GM18498 (cell line): ENCODE results near the gene PLSCR4.

Experiments used
- ATAC-seq: cut with Tn5 transposase; IDR thresholded peaks from one replicate; pipeline ENCODE4 v1.9.1; 2021; ENCODE audit warnings: mild to moderate bottlenecking, moderate library complexity; ENCODE audit not compliant: unreplicated experiment

PLSCR4 gene

DNA sequence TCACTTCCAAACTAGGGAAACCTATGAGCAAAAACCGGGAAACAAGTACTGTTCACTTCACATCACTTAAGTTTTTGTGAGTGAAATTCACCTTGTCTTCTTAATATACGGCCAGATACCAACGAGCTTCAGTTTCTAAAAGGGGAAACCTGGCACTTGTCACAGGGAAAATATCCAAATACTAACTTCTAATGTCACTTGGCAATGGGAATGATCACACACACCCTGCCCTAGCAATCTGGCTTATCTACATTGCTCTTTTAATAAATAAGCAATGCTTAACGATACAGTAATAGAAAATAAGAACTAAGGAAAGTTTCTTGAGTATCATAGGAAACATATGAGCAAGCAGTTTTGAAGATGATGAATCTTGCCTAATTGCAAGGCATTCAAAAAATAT lies 55.3 kb downstream of the PLSCR4 start:
- no peak for ATAC-seq

GRCh38 chr3:146195030-146195429 lies 55.9 kb downstream of the PLSCR4 start:
- no peak for ATAC-seq

- no peak for ATAC-seq
Measured at GRCh38 chr3:146191051-146191450, 59.9 kb downstream of the PLSCR4 start.

GRCh38 chr3:146189519-146190173 lies 61.3 kb downstream of the PLSCR4 start:
- ATAC-seq: peak; percentile 91

- ATAC-seq: no peak
Measured at GRCh38 chr3:146187334-146187950, 63.5 kb downstream of the PLSCR4 start.

DNA sequence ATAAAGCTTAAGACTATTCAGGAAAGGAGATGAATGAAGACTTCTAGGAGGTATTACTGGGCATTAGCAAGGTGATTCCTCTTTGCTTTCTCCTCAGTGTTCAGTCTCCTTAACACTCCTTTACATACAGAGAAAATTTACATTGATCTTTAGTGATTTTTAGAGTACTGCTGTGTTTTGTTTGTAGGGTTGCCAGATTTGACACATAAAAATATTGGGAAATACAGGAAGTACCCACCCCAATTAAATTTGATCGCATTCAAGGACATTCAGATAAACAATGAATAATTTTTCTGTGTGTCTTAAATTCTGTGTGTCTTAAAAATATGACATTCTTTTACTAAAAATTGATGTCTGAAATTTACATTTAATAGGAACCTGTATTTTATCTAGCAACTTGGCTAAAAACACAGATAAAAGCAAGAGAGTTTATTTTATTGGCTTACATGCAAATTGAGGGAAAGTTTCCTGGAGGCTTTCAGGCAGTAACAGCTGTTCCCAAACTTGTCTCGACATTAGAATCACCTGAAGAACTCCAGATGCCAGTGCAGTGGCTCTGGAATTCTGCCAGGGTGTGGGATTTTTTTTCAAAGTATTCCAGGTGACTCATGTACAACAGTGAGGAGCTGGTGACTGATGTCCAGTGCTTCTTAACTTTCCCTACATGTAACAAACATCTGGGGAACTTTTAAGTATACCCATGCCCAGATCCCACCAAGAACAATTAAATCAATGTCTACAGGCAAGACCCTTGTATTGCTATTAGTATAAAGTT lies 66.5 kb downstream of the PLSCR4 start:
- no peak for ATAC-seq

DNA sequence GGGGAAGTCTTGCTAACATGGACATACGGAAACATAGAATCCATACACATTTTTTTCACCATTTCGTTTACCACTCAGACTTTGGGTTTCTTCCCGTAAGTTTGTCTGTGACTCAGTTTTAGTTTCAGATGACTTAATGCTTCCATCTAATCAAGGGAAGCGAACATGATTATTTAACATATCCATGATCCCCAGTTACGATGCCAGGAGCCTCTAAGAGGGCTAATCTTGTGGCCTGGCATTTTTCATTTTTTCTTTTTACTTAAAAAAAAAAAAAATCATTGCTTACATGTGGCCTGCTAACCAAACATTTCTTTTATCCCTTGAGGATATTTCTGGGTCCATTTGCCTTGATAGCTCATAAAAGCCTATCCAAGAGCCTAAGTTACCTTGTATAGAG lies 69.7 kb downstream of the PLSCR4 start:
- ATAC-seq: no peak

DNA sequence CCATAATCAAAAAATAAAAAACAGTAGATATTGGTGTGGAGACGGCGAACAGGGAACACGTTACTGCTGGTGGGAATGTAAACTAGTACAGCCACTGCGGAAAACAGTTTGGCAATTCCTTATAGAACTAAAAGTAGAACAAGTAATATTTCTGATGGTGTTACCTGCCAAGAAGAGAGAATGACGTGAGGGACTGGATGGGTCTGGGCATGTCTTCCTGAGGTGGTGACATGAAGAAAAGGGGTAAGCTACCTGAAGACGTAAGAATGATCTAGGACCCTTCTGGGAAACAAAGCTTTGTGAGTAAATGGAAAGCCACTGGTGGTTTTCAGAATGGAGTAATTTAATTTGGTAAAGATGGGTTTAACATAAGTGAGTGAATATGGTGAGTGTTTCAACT lies 70.5 kb downstream of the PLSCR4 start:
- ATAC-seq: no peak

DNA sequence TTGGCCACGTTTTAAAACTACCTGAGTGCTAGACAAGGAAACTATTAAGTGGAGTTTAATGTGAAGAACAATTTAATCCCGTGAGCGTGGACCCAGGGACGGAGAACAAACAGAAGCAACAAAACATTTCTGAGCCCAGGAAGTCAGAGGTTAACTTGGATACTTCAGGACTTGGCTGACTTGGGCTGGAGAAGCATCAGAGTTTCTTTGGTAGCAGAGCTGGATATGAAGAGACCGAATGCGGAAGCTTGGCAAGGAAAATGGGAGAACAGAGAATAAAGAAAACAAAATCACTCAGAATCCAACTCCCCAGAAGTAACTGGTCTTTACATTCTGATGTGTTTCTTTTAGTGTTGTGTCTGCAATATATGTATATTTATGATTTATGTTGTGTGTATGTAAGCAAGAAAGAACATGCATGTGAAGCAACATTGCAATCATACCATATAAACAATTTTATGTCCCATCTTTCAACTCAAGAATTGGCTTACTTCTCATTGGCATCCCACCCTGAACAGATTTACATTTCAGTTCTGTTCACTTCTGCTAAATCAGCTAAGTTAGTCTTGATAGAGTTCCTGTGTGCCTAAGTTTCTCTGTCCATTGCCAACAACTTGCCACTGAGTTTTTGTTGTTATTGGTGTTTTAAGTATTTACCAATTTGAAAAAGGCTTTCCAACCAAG lies 72.8 kb downstream of the PLSCR4 start:
- no peak for ATAC-seq

DNA sequence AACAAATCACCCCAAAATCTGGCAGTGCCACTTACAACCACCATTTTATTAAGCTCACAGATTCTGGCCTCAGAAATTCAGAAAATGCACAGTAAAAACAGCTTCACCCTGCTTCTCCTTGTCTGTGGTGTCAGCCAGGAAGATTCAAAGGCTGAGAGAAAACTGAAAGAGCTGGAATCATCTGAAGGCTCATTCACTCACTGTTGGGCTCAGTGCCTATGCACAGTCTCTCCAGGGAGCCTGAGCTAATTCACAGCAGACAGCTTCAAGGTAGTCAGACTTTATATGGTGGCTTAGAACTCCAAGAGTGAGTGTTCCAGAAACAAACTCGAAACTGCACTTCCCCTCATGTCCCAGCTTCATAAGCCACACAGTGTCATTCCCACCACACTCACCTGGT lies 73.4 kb downstream of the PLSCR4 start:
- no peak for ATAC-seq

DNA sequence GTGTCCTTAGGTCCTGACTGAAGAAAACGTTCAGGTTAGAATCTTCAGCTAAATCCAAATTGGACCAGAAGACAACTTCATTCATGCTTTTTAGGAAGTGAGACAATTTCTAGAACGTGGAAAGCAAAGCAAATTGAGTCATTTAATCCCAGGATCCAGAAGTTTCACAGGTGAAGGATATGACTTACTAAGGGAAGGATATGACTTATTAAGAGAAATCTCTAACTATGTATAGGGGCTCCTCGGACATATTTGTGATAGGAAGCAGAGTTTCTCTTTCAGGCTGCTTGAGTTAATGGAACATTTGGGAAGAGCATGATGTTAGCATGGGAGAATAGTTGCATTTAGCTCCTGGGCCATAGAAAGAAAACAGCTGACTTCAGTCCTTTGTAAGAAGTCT lies 73.8 kb downstream of the PLSCR4 start:
- ATAC-seq: no peak

DNA sequence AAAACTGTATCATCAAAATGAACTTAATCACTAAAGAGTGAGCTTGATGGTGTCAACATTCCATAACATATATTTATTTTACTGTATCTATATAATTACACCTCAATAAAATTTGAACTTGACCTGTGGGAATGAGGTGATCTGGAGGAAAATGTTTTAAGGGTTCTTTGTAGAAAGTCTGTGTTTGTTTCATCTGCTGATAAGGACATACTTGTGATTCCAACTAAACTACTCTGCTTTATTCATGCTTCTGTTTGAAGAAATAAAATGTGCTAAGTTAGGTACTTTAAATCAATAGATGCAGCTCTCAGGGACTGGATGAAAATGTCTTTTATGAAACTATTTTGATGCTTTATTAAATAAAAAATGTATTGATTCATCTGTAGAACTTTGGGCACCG lies 78.3 kb downstream of the PLSCR4 start:
- no peak for ATAC-seq

DNA sequence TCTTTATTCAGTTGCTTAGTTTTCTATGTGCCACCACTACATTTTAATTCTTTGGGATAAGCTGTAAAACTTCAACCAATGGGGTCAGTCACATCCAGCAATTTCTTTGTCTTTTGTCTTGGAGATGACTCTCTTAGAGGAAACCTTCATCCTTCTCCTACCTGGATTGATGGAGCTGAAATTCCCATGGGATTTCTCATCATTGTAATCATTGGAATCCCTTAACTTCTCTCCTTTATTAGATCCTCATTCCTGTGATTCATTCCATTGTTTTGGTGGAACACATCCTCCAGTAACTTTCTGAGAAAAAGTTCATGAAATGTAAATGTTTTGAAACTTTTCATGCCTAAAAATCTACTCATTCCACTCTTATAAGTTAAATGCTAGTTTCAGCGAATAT lies 80.3 kb downstream of the PLSCR4 start:
- no peak for ATAC-seq

DNA sequence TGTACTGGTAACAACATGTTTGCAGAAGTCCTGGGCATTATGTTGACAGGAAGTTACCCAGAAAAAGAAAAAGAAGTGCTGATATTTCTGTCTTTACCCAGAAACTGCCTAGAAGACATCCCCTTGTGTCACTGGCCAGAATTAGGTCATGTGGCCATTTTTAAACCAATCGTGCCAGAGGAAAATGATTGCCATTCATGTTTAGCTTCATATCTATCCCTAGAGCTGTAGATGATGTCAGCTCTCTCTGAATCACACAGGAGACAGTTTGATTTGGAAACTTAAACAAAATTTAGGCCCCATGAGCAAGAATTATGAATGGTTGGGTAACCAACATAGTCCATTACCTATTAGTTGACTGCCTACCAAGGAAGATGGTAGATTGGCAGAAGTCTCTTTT lies 81.0 kb downstream of the PLSCR4 start:
- ATAC-seq: no peak

GRCh38 chr3:146166826-146167225 lies 84.1 kb downstream of the PLSCR4 start:
- ATAC-seq: no peak

DNA sequence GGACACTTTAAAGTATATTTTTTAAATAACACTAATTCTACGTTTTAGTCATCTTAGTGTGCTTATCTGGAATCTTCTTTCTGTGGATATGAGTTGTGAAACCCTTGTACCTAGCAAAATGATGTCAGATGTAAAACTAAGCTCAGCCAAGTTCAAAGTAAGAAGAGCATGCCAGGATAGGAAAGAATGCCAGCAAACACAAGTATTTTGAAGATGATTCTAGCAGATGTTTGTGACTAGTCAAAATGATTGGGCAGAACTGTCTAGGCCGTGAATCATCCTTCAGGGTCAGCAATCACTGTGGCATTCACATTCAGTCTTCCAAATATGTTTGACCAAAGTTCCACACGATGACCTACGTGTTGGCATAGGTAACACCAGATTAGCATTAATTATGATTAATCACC lies 84.5 kb downstream of the PLSCR4 start:
- no peak for ATAC-seq

DNA sequence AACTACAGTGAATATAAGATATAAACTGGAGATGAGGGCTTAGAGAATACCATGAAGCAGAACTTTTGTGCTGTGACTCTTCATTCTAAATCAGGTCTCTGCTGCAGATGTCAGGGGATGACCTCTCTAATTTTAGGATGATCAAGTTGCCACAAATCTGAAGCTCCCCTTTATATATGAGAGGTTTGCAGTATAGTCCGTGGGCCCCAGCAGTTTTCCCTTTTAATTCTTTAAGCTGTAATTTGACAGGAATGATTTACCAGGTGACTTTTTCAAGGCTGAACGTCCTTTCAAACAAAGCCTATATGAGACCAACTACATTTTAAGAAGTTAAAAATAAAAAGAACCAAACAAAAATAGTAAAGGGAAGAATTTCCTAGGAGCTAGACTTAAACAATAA lies 85.0 kb downstream of the PLSCR4 start:
- ATAC-seq: no peak

DNA sequence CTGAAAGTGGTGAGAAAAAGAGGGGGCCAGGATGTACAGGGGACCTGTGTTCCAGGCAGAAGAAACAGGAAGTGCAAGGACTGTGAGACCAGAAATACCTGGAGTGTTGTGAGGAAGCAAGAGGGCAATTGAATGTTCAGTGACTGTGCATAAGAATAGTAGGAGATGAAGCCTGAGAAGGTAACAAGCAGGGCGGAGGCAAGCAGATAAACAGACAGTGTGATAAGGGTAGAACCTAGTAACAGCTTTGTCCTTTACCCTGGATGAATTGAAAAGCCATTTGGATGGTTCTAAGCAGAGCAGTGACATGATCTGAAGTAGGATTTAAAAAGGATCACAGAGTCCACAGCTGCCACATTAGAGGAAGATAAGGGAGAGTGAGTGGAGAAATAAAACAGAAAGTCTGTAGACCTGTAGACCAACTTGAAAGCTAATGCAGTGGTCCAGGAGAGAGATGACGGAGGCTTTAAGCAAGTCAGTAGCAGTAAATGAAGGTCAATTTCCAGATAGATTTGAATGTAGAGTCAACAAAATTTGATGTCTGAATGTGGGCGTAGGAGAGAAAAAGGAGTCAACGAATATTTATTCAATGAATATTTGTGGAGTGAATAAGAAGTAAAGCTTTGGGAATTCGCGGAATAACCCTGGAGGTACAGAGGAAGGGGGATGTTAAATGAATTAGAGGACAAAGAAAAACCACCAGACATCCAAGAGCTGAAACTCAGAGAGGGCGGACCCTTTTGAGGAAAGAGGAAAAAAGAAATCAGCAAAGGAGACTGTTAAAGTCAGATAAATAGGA lies 85.7 kb downstream of the PLSCR4 start:
- ATAC-seq: no peak

GRCh38 chr3:146164506-146164905 lies 86.4 kb downstream of the PLSCR4 start:
- ATAC-seq: no peak

DNA sequence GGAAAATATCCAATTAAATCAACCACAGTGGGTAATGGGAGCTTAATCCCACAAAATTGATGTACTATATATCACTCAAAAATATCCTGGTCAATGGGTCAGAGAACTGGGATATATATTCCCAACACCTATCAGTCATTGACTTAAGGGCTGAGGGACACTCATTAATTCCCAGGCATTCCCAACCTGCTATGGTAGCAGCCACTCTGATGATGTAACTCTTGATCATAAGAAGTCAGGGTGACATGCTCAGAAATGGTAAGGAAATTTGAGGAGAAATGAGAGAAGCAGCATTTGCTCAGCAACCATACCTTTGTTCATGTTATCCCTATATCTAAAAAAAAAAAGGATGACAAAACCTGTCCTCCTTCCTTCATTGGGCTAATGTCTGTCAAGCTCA lies 86.8 kb downstream of the PLSCR4 start:
- ATAC-seq: no peak

DNA sequence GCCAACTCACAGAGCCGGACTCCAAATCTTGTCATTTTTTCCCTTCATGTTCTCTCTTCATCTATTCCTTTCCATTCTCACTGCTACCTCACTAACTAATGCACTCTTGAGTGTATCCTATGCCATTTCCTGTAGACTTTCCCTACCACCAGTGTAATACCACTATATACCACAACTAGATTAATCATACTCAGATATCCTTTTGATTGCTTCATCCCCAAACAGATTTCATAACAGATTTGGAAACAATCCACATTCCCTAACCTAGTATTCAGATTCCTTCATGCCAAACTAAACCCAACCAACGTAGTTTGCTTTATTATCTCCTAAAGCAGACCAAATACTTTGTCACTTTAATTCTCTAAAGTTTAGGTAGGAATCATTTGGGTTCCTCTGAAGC lies 87.3 kb downstream of the PLSCR4 start:
- ATAC-seq: no peak
